ENCODE results near the gene GGN.

DNA sequence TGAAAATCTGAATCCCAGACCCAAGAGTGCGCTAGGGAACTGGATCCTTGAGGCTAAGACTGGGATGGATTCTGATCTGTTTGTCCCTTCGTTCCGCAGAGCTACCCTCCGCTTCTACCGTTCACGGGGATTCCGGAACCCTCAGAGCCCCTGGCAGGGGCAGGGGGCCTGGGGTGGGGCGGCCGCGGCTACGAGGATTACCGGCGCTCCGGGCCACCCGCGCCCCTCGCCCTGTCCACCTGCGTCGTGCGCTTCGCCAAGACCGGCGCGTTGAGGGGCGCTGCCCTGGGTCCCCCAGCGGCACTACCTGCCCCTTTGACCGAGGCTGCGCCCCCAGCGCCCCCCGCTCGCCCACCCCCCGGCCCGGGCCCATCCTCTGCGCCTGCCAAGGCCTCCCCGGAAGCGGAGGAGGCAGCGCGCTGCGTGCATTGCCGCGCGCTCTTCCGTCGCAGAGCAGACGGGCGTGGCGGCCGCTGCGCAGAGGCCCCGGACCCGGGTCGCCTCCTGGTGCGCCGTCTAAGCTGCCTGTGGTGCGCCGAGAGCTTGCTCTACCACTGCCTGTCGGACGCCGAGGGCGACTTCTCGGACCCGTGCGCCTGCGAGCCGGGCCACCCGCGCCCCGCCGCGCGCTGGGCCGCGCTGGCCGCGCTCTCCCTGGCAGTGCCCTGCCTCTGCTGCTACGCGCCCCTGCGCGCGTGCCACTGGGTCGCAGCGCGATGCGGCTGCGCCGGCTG, 7.7 kb upstream of the GGN start:
- TF ChIP-seq REST (IDR thresholded peaks at IDR 0.05; ENCODE audit: low read depth, low read length) (no peak), CTCF (IDR thresholded peaks at IDR 0.05) (no peak), RFX5 (IDR thresholded peaks at IDR 0.05; ENCODE audit: low read length) (no peak), NRF1 (IDR thresholded peaks at IDR 0.05; ENCODE audit: low read depth, low read length) (no peak), SMC3 (IDR thresholded peaks at IDR 0.05; ENCODE audit: low read depth, low read length) (no peak), RCOR1 (IDR thresholded peaks at IDR 0.05; ENCODE audit: low read length) (no peak), TAF1 (IDR thresholded peaks at IDR 0.05; ENCODE audit: borderline replicate concordance, low read depth, low read length) (no peak), RAD21 (IDR thresholded peaks at IDR 0.05; ENCODE audit: low read length) (no peak), ELF1 (IDR thresholded peaks at IDR 0.05) (no peak)
- TF ChIP-seq, protein P1, sequence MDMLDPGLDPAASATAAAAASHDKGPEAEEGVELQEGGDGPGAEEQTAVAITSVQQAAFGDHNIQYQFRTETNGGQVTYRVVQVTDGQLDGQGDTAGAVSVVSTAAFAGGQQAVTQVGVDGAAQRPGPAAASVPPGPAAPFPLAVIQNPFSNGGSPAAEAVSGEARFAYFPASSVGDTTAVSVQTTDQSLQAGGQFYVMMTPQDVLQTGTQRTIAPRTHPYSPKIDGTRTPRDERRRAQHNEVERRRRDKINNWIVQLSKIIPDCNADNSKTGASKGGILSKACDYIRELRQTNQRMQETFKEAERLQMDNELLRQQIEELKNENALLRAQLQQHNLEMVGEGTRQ (IDR thresholded peaks at IDR 0.05; ENCODE audit: borderline replicate concordance, low read depth, low read length) = no peak

All from SK-N-SH (cell line).